ENCODE results near the gene NFKBIE.

DNA sequence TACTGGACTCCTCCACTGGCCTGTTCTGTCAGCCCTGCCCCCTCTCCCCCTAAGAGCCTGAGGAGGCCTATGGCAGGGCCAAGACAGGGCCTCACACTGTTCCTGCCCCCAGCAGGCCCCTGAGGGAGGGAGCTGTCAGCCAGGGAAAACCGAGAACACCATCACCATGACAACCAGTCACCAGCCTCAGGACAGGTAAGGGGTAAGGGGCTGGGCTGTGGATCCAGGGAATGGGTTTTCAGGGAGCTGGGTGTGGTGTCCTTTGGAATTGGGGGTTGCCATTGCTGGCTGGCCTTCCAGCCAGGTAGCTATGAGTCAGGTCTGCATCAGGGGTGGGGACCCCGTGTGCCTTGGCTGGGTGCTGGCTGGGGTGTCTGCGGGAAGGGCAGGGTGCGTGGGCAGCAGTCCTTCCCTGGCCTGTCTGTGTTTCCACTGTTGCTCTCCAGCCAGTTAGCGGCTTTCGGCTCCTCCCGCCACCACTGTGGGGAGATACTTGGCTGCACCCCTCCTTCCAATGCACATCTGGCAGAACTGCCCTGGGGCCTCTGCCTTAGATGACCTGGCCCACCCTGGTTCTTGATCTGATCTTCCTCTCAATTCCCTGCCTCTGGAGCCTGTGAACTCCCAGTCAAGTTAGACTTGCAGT, 38.1 kb downstream of the NFKBIE start:
- TF ChIP-seq NR1H2 (CRISPR knock-in tag; IDR thresholded peaks at IDR 0.05; ENCODE audit: borderline replicate concordance, low read depth) (no peak), TOE1 (CRISPR knock-in tag; IDR thresholded peaks at IDR 0.05) (no peak), ZNF263 (CRISPR knock-in tag; IDR thresholded peaks at IDR 0.05) (no peak), TBP (CRISPR knock-in tag; IDR thresholded peaks at IDR 0.05) (no peak), HNRNPUL1 (IDR thresholded peaks at IDR 0.05; ENCODE audit: low read depth, low read length) (no peak), ELF4 (CRISPR knock-in tag; IDR thresholded peaks at IDR 0.05; ENCODE audit: borderline replicate concordance) (no peak)
- TF ChIP-seq, protein P1, sequence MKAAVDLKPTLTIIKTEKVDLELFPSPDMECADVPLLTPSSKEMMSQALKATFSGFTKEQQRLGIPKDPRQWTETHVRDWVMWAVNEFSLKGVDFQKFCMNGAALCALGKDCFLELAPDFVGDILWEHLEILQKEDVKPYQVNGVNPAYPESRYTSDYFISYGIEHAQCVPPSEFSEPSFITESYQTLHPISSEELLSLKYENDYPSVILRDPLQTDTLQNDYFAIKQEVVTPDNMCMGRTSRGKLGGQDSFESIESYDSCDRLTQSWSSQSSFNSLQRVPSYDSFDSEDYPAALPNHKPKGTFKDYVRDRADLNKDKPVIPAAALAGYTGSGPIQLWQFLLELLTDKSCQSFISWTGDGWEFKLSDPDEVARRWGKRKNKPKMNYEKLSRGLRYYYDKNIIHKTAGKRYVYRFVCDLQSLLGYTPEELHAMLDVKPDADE (CRISPR knock-in tag; IDR thresholded peaks at IDR 0.05), result no peak

Data from HepG2 (cell line).